Hypothalamus (tissue), 51 donors: ENCODE results near the gene FGF21.
"Not testable (repeated sequence)": the region's sequence is repeated elsewhere in the genome, so short reads cannot be mapped to it uniquely, and the experiment has no call there.

Experiments
- DNase-seq, 51 donors: peaks; one replicate each; lab custom pipeline; 2025; lab: John Stamatoyannopoulos, UW

The FGF21 gene

DNA sequence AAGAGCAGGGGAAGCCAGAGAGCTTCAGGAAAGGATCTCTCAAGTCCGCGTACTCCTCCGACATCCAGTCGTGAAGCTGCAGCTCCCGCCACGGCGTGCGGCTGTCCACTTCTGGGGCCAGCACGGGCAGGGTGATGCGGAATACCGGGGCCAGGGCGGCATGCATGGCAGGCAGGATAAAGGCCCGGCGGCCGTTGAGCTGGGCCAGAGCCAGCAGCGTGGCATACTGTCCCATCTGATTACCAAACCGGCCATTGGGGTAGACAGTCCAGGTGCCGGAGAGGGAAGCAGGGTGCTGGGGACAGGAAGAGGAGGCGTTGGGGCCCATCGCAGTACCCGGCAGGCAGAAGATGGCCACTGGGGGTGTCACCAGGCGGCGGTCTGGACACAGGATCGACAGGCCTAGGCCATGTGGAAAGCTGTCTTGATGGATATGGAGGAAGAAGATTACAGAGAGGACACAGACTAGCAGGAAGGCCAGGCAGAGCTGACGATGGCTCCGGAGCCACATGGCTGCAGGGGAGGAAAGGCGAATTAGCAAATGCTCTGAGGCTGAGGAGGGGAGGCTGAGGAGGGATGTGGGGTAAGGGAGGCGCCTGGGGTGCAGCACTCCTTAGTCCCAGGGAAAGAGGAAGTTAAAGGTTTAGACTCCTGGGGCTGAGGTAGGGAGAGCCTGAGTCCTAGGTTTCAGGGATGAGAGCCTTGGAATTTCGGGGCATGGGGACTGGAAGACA is 4.4 kb upstream of the FGF21 start:
- DNase-seq = no peak

DNA sequence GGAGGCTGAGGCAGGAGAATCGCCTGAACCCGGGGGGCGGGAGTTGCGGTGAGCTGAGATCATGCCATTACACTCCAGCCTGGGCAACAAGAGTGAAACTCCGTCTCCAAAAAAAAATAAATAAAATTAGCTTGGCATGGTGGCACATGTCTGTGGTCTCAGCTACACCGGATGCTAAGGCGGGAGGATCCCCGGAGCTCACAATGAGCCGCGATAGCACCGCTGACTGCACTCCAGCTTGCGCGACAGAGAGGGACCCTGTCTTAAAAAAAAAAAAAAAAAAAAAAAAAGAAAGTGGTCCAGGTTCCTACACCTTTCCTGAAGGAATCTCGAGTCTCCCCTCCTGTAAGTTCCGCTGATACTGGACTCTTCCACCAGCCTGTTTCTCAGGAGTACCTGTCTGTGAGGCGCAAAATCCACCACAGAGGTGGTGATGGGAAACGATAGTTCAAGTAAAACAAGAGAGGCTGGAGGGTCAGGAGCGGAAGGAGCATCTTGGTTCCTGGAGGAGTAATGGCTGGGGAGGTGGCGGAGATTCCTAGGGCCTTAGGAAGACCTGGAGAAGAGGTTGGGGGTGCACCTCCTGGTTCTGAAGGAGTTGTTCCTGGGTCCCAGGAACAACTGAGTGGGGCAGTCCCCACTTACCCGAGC is 3.4 kb upstream of the FGF21 start:
- DNase-seq = no peak

DNA sequence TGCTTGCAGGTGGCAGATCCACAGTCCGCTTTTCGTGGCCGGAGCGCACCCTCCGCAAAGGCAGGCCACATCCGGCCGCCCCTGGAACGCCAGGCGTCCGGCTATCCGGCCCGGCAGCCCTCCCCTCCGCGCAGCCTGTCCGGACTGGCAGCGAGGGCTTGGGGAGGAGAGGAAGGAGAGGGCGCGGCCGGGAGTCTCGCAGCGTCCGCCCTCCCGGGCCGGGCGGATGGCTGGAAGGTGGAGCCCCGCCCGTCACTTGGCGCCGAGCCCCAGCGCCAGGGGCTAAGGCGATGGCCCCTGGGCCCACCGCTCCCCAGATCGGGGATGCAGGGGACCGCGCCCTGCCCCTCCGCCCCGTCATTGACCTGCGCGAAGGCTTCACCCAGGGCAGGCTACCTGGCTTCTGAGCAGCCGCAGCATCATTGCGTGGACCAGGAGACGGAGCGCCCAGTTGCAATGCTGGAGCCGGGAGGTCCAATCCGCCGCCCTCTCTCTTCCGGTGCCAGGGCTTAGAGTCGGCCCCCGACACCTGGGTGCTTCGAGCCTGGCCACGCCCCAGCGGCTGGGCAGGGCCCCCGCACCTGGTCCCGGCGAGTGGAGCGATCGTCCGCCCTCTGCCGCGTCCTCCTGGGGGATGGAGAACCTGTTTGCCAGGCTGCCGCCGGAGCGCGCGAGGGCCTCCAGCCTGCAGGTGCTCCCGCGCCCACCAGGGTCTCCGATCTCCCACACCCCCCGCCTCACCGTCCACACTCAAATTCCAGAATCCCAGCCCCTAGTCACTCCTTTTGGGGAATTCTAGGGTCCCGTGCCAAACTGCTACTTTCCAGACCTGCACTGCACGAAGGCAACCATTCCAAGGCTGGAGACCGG is 2.6 kb upstream of the FGF21 start, which contains the start of gene FUT1:
FUT1 (minus strand) TSS at position 146 of the 870 bp plus-strand sequence. CDS start 1,360 bp downstream, outside the sequence.
- DNase-seq = no peak

DNA sequence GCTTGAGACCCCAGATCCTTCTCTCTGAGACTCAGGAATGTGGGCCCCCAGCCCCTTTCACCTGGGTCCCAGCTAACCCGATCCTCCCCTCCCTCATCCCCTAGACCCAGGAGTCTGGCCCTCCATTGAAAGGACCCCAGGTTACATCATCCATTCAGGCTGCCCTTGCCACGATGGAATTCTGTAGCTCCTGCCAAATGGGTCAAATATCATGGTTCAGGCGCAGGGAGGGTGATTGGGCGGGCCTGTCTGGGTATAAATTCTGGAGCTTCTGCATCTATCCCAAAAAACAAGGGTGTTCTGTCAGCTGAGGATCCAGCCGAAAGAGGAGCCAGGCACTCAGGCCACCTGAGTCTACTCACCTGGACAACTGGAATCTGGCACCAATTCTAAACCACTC is 463 bp downstream of the FGF21 start:
- DNase-seq = no peak

DNA sequence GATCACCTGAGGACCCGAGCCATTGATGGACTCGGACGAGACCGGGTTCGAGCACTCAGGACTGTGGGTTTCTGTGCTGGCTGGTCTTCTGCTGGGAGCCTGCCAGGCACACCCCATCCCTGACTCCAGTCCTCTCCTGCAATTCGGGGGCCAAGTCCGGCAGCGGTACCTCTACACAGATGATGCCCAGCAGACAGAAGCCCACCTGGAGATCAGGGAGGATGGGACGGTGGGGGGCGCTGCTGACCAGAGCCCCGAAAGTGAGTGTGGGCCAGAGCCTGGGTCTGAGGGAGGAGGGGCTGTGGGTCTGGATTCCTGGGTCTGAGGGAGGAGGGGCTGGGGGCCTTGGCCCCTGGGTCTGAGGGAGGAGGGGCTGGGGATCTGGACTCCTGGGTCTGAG is 888 bp downstream of the FGF21 start:
- no peak for DNase-seq

DNA sequence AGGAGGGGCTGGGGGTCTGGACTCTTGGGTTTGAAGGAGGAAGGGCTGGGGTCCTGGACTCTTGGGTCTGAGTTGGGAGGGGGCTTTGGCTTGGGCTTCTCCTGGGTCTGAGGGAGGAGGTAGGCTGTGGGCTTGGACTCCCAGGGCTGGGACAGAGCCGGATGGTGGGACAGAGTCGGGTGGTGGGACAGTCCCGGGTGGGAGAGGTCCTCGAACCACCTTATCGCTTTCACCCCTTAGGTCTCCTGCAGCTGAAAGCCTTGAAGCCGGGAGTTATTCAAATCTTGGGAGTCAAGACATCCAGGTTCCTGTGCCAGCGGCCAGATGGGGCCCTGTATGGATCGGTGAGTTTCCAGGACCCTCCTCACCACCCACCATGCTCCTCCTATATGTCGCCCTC is 1.4 kb downstream of the FGF21 start:
- no peak for DNase-seq

DNA sequence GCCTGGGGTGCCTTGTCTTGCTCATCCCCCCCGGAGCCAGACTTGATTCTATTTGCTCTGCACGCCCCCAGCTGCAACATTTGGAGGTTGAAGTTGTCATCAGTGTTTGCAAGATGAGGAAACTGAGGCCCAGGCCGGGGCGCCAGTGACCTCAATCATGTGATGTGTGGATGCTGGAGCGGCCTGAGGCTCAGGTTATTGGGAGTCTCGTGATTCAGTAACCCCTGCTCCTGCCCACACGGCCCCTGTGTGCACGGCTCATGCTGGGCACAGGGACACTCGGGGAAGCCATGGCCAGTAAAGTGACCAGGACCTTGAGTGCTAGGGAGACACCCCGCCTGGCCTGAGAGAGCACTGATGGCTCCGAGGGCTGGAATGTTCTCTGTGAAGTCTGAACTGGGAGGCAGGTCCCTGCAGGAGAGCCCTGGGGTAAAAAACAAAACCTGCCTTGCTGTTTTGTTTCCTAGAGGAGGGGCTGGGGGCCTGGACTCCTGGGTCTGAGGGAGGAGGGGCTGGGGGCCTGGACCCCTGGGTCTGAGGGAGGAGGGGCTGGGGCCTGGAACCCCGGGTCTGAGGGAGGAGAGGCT is 1.9 kb downstream of the FGF21 start:
- DNase-seq = no peak

DNA sequence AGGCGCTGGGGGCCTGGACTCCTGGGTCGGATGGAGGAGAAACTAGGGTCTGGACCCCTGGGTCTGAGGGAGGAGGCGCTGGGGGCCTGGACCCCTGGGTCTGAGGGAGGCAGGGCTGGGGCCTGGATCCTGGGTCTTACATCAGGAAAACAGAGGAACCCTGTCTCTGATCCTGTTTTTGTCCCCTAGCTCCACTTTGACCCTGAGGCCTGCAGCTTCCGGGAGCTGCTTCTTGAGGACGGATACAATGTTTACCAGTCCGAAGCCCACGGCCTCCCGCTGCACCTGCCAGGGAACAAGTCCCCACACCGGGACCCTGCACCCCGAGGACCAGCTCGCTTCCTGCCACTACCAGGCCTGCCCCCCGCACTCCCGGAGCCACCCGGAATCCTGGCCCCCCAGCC is 2.4 kb downstream of the FGF21 start:
- DNase-seq = no peak

DNA sequence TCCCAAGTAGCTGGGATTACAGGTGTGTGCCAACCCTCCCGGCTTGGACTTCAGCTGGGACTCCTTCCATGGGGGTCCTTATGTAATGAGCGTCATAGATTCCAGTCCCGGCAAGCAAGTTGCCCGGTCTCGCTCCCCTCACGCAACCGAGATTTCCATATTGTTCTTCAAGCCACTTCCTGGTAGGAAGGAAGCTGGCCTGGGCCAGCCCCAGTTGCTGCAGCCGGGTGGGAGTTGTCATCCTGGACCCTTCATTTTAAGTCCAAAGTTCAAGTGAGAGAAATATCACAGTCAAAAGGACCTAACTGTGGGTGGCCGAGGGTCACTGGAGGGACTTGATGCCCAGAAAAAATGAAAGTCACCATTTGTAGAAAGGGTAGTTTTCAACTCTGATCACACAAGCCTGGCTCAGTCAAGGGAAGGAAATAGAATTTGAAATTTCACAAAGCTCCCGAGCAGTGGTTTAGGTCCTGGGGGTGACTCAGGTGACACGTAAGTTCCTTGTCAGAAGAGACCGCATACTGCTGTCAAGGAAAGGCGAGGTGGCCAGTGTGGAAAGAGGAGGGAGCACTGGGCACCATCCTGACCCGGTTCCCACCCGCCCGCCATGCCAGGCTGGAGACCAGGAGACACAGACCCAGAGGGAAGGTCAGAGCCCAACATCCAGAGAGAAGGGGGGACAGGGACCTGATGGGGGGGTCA is 5.3 kb downstream of the FGF21 start:
- no peak for DNase-seq

DNA sequence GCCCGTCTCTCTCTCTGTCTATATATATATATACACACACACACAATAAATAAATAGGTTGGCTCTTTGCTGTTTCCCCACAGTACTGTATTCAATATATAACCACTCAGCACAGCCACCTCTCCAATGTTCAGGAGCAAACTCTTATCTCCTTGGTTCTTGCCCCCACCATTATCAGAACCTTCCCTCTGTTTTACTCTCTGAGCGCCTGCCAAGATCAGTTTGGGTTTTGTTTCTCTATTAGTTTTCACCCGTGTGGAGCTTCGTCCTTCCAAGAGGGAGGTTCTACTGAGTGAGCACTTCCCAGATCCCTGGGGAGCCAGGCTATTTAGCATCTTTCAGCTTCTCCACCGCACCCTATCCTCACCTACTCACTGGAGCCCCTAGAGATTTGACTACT is 10.5 kb downstream of the FGF21 start:
- DNase-seq = not testable (repeated sequence)

DNA sequence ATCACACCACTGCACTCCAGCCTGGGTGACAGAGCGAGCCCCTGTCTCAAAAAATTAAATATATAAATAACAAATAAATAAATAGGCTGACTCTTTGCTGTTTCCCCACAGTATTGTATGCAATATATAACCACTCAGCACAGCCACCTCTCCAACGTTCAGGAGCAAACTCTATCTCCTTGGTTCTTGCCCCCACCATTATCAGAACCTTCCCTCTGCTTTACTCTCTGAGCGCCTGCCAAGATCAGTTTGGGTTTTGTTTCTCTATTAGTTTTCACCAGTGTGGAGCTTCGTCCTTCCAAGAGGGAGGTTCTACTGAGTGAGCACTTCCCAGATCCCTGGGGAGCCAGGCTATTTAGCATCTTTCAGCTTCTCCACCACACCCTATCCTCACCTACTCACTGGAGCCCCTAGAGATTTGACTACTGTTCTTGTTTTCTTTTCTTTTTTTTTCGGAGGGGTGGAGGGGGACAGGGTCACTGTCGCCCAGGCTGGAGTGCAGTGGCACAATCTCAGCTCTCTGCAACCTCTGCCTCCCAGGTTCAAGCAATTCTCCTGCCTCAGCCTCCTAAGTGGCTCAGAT is 12.9 kb downstream of the FGF21 start:
- DNase-seq = not testable (repeated sequence)

DNA sequence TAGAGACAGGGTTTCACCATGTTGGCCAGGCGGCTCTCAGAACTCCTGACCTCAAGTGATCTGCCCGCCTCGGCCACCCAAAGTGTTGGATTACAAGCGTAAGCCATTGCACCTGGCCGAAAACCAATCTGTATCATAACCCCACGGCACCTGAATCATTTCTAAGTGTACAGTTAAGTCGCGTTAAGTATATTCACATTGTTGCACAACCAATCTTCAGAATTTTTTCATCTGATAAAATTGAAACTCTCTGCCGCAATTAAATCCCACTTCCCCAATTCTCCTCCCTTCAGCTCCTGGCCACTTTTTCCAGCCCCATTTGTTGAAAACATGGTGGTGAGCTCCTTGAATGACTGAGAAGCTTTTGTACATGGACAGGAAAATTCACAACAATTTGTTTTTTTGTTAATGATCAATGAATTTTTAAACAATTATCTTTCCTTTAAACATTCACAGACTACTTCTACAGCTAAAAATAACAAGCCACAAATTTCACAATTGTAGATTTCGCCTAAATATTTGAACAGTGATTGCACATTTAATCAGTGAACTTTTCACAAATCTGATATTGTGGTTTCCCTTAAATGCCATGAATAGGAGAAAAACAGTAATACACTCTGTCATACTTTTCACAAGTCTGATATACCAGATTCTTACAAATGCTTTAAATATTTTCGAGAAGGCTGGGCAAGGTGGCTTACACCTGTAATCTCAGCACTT is 13.8 kb downstream of the FGF21 start:
- DNase-seq = no peak

DNA sequence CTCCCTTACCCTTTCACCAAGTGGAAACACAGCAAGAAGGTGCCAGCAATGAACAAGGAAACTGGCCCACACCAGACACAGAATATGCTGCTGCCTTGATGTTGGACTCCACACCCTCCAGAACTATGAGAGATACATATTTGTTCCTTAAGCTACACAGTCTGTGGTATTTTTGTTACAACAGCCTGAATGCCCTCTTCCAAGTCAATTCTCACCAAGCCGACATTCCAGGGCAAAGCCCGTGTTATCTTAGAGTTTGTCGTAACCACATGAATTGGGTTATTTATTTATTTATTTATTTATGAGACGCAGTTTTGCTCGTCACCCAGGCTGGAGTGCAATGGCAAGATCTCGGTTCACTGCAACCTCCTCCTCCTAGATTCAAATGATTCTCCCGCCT is 14.9 kb downstream of the FGF21 start:
- no peak for DNase-seq

DNA sequence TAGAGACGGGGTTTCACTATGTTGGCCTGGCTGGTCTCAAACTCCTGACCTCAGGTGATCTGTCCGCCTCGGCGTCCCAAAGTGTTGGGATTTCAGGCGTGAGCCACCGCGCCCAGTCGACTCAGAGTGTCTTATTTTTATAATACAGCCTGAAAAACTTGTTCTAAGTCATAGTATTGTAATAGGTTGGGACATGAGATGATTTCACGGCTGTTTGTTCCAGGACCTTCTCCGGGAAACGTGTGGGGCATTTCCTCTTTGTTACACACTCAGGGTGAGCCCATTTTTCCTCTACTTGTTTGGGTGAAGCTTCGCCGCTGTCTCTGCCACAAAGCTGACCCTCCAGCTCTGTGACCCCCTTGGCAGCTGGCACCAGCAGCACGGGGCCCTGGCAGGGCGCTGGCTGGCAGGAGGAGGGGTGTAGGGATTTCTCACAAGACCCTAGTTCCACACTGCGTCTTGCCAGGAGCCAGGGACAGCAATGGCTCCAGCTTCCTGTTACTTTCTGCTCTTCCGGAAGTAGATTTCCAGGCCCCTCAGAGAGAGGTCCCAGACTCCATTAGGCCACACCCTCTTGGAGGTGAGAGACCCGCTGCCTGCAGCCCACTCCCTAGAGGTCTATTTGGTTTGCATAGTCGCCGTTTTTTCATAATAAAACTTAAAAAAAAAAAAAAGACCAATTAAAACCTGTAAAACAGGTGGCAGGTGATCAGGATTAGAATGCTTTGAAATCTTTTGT is 15.6 kb downstream of the FGF21 start:
- no peak for DNase-seq

DNA sequence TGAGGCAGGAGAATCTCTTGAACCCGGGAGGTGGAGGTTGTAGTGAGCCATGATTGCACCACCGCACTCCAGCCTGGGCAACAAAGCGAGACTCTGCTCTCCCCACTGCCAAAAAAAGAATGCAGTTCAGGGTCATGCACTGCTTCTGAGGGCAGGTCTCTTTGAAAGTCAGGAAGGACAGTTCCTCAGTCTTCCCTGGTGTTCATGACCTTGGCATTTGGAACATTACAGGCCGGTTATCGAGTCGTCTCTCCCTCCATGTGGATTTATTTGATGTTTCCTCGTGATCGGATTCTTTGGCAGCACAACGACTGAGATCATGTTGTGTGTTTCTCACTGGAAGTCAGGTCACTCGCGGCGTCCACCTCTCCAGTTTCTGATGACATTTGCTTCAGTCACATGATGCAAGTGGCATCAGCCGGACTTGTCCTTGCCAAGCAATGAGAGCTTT is 17.2 kb downstream of the FGF21 start:
- no peak for DNase-seq

DNA sequence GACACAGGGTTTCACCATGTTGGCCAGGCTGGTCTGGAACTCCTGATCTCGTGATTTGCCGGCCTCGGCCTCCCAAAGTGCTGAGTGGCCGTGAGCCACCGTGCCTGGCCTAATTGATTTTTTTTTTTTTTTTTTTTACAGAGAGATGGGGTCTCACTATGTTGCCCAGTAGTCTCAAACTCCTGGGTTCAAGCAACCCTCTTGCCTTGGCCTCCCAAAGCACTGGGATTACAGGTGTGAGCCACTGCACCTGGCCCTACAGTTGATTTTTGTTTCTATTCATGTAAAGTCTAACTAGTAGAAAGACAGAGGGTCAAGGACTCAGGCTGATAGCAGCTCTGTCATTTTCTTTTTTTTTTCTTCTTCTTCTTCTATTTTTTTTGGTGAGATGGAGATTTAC is 21.8 kb downstream of the FGF21 start:
- DNase-seq = no peak

DNA sequence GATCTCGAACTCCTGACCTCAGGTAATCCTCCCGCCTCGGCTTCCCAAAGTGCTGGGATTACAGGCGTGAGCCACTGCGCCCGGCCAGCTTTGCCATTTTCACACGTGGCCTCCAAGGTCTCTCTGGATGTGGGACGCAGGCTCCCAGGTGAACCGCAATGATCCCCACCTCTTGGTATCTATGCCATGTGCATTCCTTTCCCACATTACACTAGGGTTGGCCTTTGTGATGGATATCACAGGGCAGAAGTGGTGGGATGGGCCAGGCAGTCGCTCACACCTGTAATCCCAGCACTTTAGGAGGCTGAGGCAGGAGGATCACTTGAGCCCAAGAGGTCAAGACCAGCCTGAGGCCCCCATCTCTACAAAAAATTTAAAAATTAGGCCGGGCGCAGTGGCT is 22.4 kb downstream of the FGF21 start:
- DNase-seq = no peak

DNA sequence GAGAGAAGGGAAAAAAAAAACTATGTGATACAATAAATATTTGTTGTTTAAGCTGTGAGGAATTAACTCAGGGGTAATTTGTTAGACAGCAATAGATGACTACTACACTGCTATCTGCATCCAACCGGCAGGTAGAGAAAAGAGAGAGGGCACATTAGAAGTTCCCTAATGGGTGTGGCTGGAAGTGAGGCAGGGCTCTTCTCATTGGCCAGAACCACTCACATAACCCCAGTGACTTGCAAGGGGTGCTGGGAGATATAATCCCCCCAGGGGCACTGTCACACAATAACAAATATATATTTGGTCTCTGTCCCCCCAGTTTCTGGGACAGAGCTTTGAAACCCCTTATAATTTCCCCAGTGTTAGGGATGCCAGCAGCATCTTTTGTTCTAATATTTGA is 24.3 kb downstream of the FGF21 start:
- DNase-seq = no peak
